Vagina (tissue), 2 donors: ENCODE measurements around the gene NPAS3.

ENCODE experiments used
- CTCF ChIP-seq, 3 experiments: fragments of 450-650 bp in 2 of 3; fragments of 200-600 bp in 1 of 3; sonication (generic) in 1 of 3; IDR thresholded peaks; one replicate each; pipeline ENCODE4 v1.5.1; 2017 to 2019; ENCODE audit warnings: antibody characterized with exemption in 3 of 3, mild to moderate bottlenecking in 2 of 3, moderate library complexity in 2 of 3
- POLR2A ChIP-seq, 2 donors: fragments of 450-650 bp; IDR thresholded peaks; one replicate each; pipeline ENCODE4 v1.6.1; 2017; ENCODE audit warnings: antibody characterized with exemption in 2 of 2, mild to moderate bottlenecking in 2 of 2, moderate library complexity in 2 of 2
- POLR2AphosphoS5 ChIP-seq, 2 donors: sonication (generic); formaldehyde crosslinking; IDR thresholded peaks; one replicate each; pipeline ENCODE4 v1.9.0; 2017; ENCODE audit warnings: antibody characterized with exemption in 2 of 2, mild to moderate bottlenecking in 2 of 2, low read depth in 1 of 2; ENCODE audit not compliant: insufficient read depth in 1 of 2

- TF ChIP-seq CTCF (IDR thresholded peaks at IDR 0.05) (no peak), POLR2AphosphoS5 (IDR thresholded peaks at IDR 0.05; ENCODE audit: insufficient read depth in 1 of 2, low read depth in 1 of 2) (no peak), POLR2A (IDR thresholded peaks at IDR 0.05) (no peak)
These were observed 646.0 kb downstream of the NPAS3 start for GRCh38 chr14:33584697-33585096.
